Measurements from ENCODE around the gene TPPP2.

- TF ChIP-seq EP300 (conservative IDR thresholded peaks at IDR 0.05; ENCODE audit: poor library complexity, severe bottlenecking) (no peak), MXI1 (conservative IDR thresholded peaks at IDR 0.05; ENCODE audit: poor library complexity, severe bottlenecking) (no peak), POLR2AphosphoS5 (IDR thresholded peaks at IDR 0.05) (no peak)
Measured at GRCh38 chr14:21011136-21011535, 18.9 kb upstream of the TPPP2 start.

Data from neural cell (in vitro differentiated cells).